GM18951 (cell line): ENCODE results near the gene TAS2R60.

Experiments used
- POLR2A ChIP-seq: IDR thresholded peaks from 4 replicates; pipeline ENCODE4 v1.6.1; 2011; ENCODE audit warnings: mild to moderate bottlenecking; ENCODE audit not compliant: insufficient read length, insufficient read depth; ENCODE audit errors: extremely low read depth
- in situ Hi-C: fragments of 300-500 bp; cut with MboI; formaldehyde crosslinking; loops from one replicate; pipeline ENCODE4 v1.12.0; 2022; ENCODE audit warnings: low sequenced_read_pairs, mixed read lengths, inconsistent platforms; ENCODE audit not compliant: unreplicated experiment

TAS2R60 gene

DNA sequence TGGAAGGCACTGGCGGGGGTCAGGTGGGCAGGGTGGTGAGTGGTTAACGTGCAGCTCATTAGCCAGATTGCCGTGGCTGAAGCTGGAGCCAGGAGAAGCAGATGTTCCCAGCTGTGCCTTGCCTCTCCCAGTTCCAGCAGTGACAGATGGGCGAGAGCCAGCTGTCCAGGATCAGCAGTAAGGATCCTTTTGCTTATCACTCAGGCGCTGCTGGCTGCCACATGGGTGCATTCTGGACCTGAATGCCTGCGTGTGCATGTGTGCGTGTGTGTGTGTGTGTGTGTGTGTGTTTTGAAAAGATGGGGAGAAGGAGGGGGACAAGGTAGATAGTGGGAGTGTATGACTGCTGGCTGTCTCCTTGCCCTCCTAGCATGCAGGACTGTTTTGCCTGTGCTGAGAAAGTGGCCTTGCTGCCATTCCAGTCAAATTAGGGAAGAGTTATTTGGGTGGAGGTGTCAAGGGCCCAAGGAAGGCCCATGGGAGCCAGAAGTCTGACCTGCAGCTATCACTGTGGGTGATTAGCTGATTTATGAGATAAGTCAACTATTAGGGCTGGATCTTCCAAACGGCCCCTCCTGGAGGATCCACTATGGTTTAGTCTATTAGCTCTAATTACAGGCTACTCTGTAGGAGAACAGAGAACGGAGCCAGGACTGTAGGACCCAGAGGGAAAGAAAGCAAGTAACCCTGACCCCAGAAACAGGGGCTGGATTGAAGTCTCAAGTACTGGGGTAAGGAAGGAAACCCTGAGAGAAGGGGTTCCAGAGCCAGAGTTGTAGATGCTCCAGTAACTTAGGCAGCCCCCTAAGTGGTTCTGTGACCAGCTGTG, 37.9 kb upstream of the TAS2R60 start:
- in situ Hi-C loops: no loop called here

GRCh38 chr7:143406002-143406357, 37.3 kb upstream of the TAS2R60 start:
- in situ Hi-C loops: no loop called here

More for the DNA sequence above, 37.9 kb upstream of the TAS2R60 start:
- TF ChIP-seq POLR2A: no peak

DNA sequence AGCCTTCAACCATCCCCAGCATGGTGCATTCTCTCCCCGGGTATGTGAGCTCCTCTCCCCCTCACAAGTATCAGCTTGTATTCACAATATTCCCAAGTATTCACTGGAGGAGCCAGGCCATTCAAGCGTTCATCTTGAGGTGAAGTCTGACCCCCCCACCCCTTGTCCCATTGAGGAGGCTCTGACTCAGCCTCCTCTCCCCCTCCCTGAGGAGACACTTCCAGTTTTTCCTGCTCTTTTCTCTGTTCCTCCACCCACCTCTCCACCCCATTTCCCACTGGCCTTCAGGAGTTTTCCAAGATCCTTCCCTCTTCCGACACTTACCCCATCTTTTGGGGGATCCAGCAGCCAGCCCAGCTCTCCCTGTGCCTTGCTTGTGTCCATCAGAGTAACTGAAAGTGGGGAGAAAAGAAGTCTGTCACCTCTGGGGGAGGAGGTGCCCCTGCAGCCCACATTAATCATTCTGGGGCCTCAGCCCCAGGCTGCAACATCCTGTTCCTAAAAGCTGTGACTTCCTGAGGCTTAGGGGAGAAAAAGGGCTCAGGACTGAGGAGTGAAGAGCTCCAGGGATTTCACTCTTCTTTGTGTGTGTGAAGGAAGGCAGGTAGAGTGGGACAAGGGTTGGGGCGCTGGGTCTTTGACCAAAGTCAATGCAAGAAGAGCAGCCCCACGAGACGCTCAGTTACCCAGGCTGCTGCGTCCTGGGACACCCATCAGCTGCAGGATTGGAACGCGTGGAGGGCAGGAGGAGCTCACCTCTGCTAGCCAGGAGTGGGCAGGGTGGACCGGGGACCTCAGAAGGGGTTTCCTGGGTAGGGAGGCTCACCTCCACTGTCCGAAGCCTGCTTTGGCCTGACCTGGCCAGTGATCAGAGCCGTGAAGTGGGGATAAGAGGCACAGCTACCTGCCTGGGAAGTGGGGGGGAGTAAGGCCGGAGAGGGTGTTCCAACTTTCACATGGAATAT, 35.7 kb upstream of the TAS2R60 start:
- in situ Hi-C loops: no loop called here
- no peak for TF ChIP-seq POLR2A

More at GRCh38 chr7:143406002-143406357, 37.3 kb upstream of the TAS2R60 start:
- TF ChIP-seq POLR2A: no peak

GRCh38 chr7:143408252-143408685, 35.0 kb upstream of the TAS2R60 start:
- TF ChIP-seq POLR2A: no peak
- in situ Hi-C loops: no loop called here

GRCh38 chr7:143408686-143409561, 34.3 kb upstream of the TAS2R60 start, which contains the start of gene EPHA1:
Gene EPHA1 (minus strand): TSS chr7:143408856. CDS start chr7:143408805, 51 bp downstream.
- in situ Hi-C loops: no loop called here
- TF ChIP-seq POLR2A: no peak

DNA sequence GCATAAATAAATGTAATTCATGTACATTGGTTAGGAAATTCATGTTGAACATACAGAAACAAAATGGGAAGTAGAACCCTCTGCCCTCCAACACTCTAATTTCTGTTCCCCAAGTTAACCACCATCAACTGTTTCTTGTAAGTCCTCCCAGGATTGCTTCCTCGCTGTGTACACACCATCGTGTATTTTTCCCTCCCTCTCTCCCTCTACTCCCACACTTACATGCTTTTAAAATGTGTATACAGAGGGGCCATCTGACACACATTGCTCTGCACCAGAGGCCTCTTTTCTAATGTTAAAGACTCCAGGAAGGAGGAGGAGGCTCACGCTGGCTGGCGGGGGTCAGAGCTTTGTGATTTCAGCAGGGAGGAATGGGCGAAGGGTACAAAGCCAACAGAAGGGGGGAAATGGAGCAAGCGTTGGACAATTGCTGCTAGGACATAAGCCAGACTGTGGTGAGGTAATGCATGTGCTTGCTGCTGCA, 32.7 kb upstream of the TAS2R60 start:
- TF ChIP-seq POLR2A: no peak
- in situ Hi-C loops: loop anchor here (10.0 kb wide), 1 partner anchor 156 kb away; no protein-coding TSS in a partner anchor

- in situ Hi-C loops: loop anchor here (10.0 kb wide), 1 partner anchor 157 kb away; no protein-coding TSS in a partner anchor
- no peak for TF ChIP-seq POLR2A
Observed at GRCh38 chr7:143411976-143412708, 31.1 kb upstream of the TAS2R60 start.

- in situ Hi-C loops: loop anchor here (10.0 kb wide), 1 partner anchor 158 kb away; no protein-coding TSS in a partner anchor
- TF ChIP-seq POLR2A: no peak
Observed at GRCh38 chr7:143413123-143413522, 30.1 kb upstream of the TAS2R60 start.

DNA sequence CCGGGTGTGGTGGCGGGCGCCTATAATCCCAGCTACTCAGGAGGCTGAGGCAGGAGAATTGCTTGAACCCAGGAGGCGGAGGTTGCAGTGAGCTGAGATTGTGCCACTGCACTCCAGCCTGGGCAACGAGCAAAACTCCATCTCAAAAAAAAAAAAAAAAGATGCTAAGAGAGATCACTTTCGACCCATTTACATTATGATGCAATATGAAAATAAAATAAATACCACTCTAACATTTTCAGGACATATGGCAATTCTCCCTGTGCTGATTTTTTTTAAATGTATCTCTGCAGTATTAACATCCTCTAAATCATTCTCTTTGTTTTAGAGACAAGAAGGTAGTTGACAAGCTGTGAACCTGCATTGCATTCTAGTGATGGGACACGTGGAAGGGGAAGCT, 28.0 kb upstream of the TAS2R60 start:
- in situ Hi-C loops: loop anchor here (10.0 kb wide), 1 partner anchor 160 kb away; no protein-coding TSS in a partner anchor

GRCh38 chr7:143415742-143416397, 27.4 kb upstream of the TAS2R60 start:
- in situ Hi-C loops: loop anchor here (10.0 kb wide), 1 partner anchor 161 kb away; no protein-coding TSS in a partner anchor

GRCh38 chr7:143416565-143417149, 26.6 kb upstream of the TAS2R60 start:
- in situ Hi-C loops: loop anchor here (10.0 kb wide), 1 partner anchor 162 kb away; no protein-coding TSS in a partner anchor
- TF ChIP-seq POLR2A: no peak

More at GRCh38 chr7:143415742-143416397, 27.4 kb upstream of the TAS2R60 start:
- no peak for TF ChIP-seq POLR2A
